ENCODE data around the gene RNLS.

DNA sequence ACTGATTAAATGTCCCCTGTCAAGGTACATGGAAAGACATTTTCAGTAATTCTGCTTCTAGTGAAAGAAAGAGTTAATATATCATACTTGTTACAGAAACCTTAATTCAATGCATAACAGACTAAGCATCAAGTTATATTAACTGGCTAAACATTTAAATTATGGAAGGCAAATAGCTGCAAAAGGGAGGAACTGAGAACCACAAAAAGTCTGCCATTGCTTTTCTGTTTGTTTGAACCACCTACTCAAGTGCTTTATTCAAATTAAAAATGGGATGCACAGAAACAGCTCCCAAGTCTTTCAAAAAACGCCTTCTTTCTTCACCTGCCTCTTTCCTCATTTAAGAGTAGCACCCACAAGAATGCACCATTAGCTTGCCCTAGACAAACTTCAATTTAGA is 271.9 kb downstream of the RNLS start:
- no peak for TF ChIP-seq CTCF (IDR thresholded peaks at IDR 0.05; ENCODE audit: low read depth, low read length)
- TF ChIP-seq EZH2phosphoT487 (IDR thresholded peaks at IDR 0.05; ENCODE audit: low read depth) = no peak
